ENCODE measurements around the gene AHRR. TPM values are rescaled to one million over a fixed set of nuclear protein-coding genes. Genes with fewer than 3 reads are reported as not detected.

AHRR gene
- total and polyA plus RNA-seq, 2 donors (not counting 1 experiment from before 2014, with no cell fraction given), result 11.3 to 26.4 TPM

- Histone ChIP-seq H3K4me1 (ENCODE audit: control insufficient read depth, extremely low read depth, insufficient read depth, low read length) (peaks cover 2% of the 10 kb centered on the region), H3K36me3 (ENCODE audit: control insufficient read depth, insufficient read depth, low read length) (peaks cover 22% of the 10 kb centered on the region), H3K4me2 (ENCODE audit: extremely low read depth, insufficient read depth, low read length) (no peak overlapping the region), H2AFZ (ENCODE audit: low read length) (no peak overlapping the region), H3K27ac (ENCODE audit: insufficient read depth, low read length) (no peak overlapping the region), H3K79me2 (ENCODE audit: control insufficient read depth, insufficient read depth, low read length) (peaks cover 11% of the 10 kb centered on the region), H4K20me1 (ENCODE audit: control insufficient read depth, extremely low read depth, insufficient read depth, low read length) (no peaks in the 10 kb centered on the region), H3K4me3 (replicated peaks in 1 of 4; ENCODE audit: control extremely low read depth in 1 of 4, insufficient read depth in 1 of 4, low read depth in 3 of 4, low read length in 4 of 4) (no peak overlapping the region), H3K9ac (ENCODE audit: insufficient read depth, low read length) (no peak overlapping the region), H3K9me3 (ENCODE audit: control insufficient read depth, insufficient read depth, low read depth, low read length) (no peaks in the 10 kb centered on the region), H3K27me3 (ENCODE audit: control insufficient read depth, insufficient read depth, low read length) (no peaks in the 10 kb centered on the region)
- no peak for DNase-seq (ENCODE audit: low read depth in 2 of 2)
- no peak for TF ChIP-seq EZH2 (IDR thresholded peaks at IDR 0.05; ENCODE audit: low read length, missing control alignments)
- no peak for TF ChIP-seq CTCF (conservative IDR thresholded peaks at IDR 0.05 in 1 of 2, IDR thresholded peaks at IDR 0.05 in 1 of 2; ENCODE audit: low read depth in 1 of 2, low read length in 2 of 2)
Observed at GRCh38 chr5:385321-385720, 63.8 kb downstream of the AHRR start.

GRCh38 chr5:386432-387341 is 65.2 kb downstream of the AHRR start:
- peak in 1 of 2 donors; percentile 51 for DNase-seq (ENCODE audit: low read depth in 2 of 2)
- TF ChIP-seq CTCF (conservative IDR thresholded peaks at IDR 0.05 in 1 of 2, IDR thresholded peaks at IDR 0.05 in 1 of 2; ENCODE audit: low read depth in 1 of 2, low read length in 2 of 2) (no peak), EZH2 (IDR thresholded peaks at IDR 0.05; ENCODE audit: low read length, missing control alignments) (no peak)
- H3K4me2 ChIP-seq (ENCODE audit: extremely low read depth, insufficient read depth, low read length), result no peak overlapping the region
- H3K27ac ChIP-seq (ENCODE audit: insufficient read depth, low read length), result peak overlapping the region; percentile 38
- H3K4me1 ChIP-seq (ENCODE audit: control insufficient read depth, extremely low read depth, insufficient read depth, low read length), result peaks cover 2% of the 10 kb centered on the region
- peaks cover 9% of the 10 kb centered on the region for H3K79me2 ChIP-seq (ENCODE audit: control insufficient read depth, insufficient read depth, low read length)
- no peaks in the 10 kb centered on the region for H4K20me1 ChIP-seq (ENCODE audit: control insufficient read depth, extremely low read depth, insufficient read depth, low read length)
- no peak overlapping the region for H3K4me3 ChIP-seq (replicated peaks in 1 of 4; ENCODE audit: control extremely low read depth in 1 of 4, insufficient read depth in 1 of 4, low read depth in 3 of 4, low read length in 4 of 4)
- no peak overlapping the region for H3K9ac ChIP-seq (ENCODE audit: insufficient read depth, low read length)
- H2AFZ ChIP-seq (ENCODE audit: low read length), result no peak overlapping the region
- no peaks in the 10 kb centered on the region for H3K27me3 ChIP-seq (ENCODE audit: control insufficient read depth, insufficient read depth, low read length)
- H3K36me3 ChIP-seq (ENCODE audit: control insufficient read depth, insufficient read depth, low read length), result peaks cover 22% of the 10 kb centered on the region
- H3K9me3 ChIP-seq (ENCODE audit: control insufficient read depth, insufficient read depth, low read depth, low read length), result no peaks in the 10 kb centered on the region

GRCh38 chr5:387491-388265 is 66.2 kb downstream of the AHRR start:
- Histone ChIP-seq H3K4me2 (ENCODE audit: extremely low read depth, insufficient read depth, low read length) (no peak overlapping the region), H2AFZ (ENCODE audit: low read length) (no peak overlapping the region), H3K4me3 (replicated peaks in 1 of 4; ENCODE audit: control extremely low read depth in 1 of 4, insufficient read depth in 1 of 4, low read depth in 3 of 4, low read length in 4 of 4) (no peak overlapping the region), H3K27me3 (ENCODE audit: control insufficient read depth, insufficient read depth, low read length) (no peaks in the 10 kb centered on the region), H3K4me1 (ENCODE audit: control insufficient read depth, extremely low read depth, insufficient read depth, low read length) (peaks cover 2% of the 10 kb centered on the region), H3K9me3 (ENCODE audit: control insufficient read depth, insufficient read depth, low read depth, low read length) (no peaks in the 10 kb centered on the region), H3K79me2 (ENCODE audit: control insufficient read depth, insufficient read depth, low read length) (peaks cover 6% of the 10 kb centered on the region), H3K36me3 (ENCODE audit: control insufficient read depth, insufficient read depth, low read length) (peaks cover 22% of the 10 kb centered on the region), H3K27ac (ENCODE audit: insufficient read depth, low read length) (no peak overlapping the region), H4K20me1 (ENCODE audit: control insufficient read depth, extremely low read depth, insufficient read depth, low read length) (no peaks in the 10 kb centered on the region), H3K9ac (ENCODE audit: insufficient read depth, low read length) (no peak overlapping the region)
- no peak for DNase-seq (ENCODE audit: low read depth in 2 of 2)
- TF ChIP-seq EZH2 (IDR thresholded peaks at IDR 0.05; ENCODE audit: low read length, missing control alignments) (no peak), CTCF (conservative IDR thresholded peaks at IDR 0.05 in 1 of 2, IDR thresholded peaks at IDR 0.05 in 1 of 2; ENCODE audit: low read depth in 1 of 2, low read length in 2 of 2) (no peak)

Data from fibroblast of lung (primary cell).